ENCODE measurements around the gene CORO7. TPM values are rescaled to one million over a fixed set of nuclear protein-coding genes. Genes with fewer than 3 reads are reported as not detected.

CORO7 gene
- total and polyA plus RNA-seq, 9 of the 15 experiments (the other 6 are each of a cell fraction or from before 2014, with no cell fraction given), result 0.45 to 77.2 (median 18.7) TPM

GRCh38 chr16:4350787-4351659, 65.4 kb downstream of the CORO7 start, which contains the start of gene PAM16 (continued):
- no peak for TF ChIP-seq ZNF407 (IDR thresholded peaks at IDR 0.05; ENCODE audit: low read depth)
- no peak for TF ChIP-seq ZNF12 (CRISPR knock-in tag; IDR thresholded peaks at IDR 0.05)
- TF ChIP-seq HMG20A (CRISPR knock-in tag; conservative IDR thresholded peaks at IDR 0.05), result no peak
- TF ChIP-seq NCOR1 (IDR thresholded peaks at IDR 0.05), result no peak
- TF ChIP-seq TCF15 (CRISPR knock-in tag; IDR thresholded peaks at IDR 0.05), result no peak
- no peak for TF ChIP-seq BRD4 (IDR thresholded peaks at IDR 0.05)
- TF ChIP-seq MAX (CRISPR knock-in tag; IDR thresholded peaks at IDR 0.05), result peak; percentile 57
- no peak for TF ChIP-seq CEBPG (CRISPR knock-in tag; IDR thresholded peaks at IDR 0.05)
- peak in 1 of 2 experiments; percentile 10; a peak in 1 of 4 replicates for TF ChIP-seq CEBPG (tag; conservative IDR thresholded peaks at IDR 0.05 in 1 of 2, IDR thresholded peaks at IDR 0.05 in 1 of 2)
- no peak for TF ChIP-seq SREBF2 (CRISPR knock-in tag; IDR thresholded peaks at IDR 0.05)
- TF ChIP-seq KLF16 (IDR thresholded peaks at IDR 0.05), result no peak
- no peak for TF ChIP-seq ZNF766 (CRISPR knock-in tag; conservative IDR thresholded peaks at IDR 0.05)
- TF ChIP-seq CREBBP (IDR thresholded peaks at IDR 0.05; ENCODE audit: low read depth, low read length), result no peak
- no peak for TF ChIP-seq ILF3 (IDR thresholded peaks at IDR 0.05; ENCODE audit: borderline replicate concordance)
- TF ChIP-seq OTX1 (CRISPR knock-in tag; IDR thresholded peaks at IDR 0.05), result no peak
- TF ChIP-seq KDM2B (CRISPR knock-in tag; IDR thresholded peaks at IDR 0.05), result no peak
- peak; percentile 97 for TF ChIP-seq NRF1 (conservative IDR thresholded peaks at IDR 0.05 in 1 of 2, IDR thresholded peaks at IDR 0.05 in 1 of 2)
- TF ChIP-seq HNRNPL (IDR thresholded peaks at IDR 0.05; ENCODE audit: low read depth, low read length), result 0 out of 2 replicates have a peak, but pooled peaks have one; percentile 21
- TF ChIP-seq PTRF (tag; IDR thresholded peaks at IDR 0.05), result no peak
- no peak for TF ChIP-seq SRSF3 (IDR thresholded peaks at IDR 0.05; ENCODE audit: insufficient read depth, low read length)
- no peak for TF ChIP-seq KDM1A (IDR thresholded peaks at IDR 0.05)
- TF ChIP-seq NCOA6 (IDR thresholded peaks at IDR 0.05), result no peak

Data from K562 (cell line).